K562 (cell line): ENCODE results near the gene CASP2. TPM values are rescaled to one million over a fixed set of nuclear protein-coding genes. Genes with fewer than 3 reads are reported as not detected.
A peak's percentile ranks its signal among the peaks of the same experiment; 100 is the strongest.

Source experiments
- ATF1 ChIP-seq, 2 experiments: fragments of 450-650 bp in 1 of 2; IDR thresholded peaks; 2 replicates each; pipeline ENCODE4 v1.6.1; 2016; ENCODE audit warnings: missing compliant biosample characterization in 1 of 2, missing genetic modification characterization in 1 of 2
- CREM ChIP-seq: IDR thresholded peaks from 2 replicates; pipeline ENCODE4 v1.6.1; 2014; ENCODE audit warnings: antibody characterized with exemption, low read depth
- EWSR1 ChIP-seq: fragments of 450-650 bp; IDR thresholded peaks from 2 replicates; pipeline ENCODE4 v1.6.1; 2018; ENCODE audit warnings: borderline replicate concordance, mild to moderate bottlenecking, low read depth, moderate library complexity; ENCODE audit not compliant: partially characterized antibody
- FOSL1 ChIP-seq: fragments of 200-800 bp; sonication (Bioruptor generic); conservative IDR thresholded peaks from 2 replicates; pipeline ENCODE4 v1.6.1; 2016; ENCODE audit warnings: missing genetic modification characterization, missing compliant biosample characterization
- HCFC1 ChIP-seq: IDR thresholded peaks from 2 replicates; pipeline ENCODE4 v1.6.1; 2012; ENCODE audit warnings: low read depth, low read length, improper control_type of control experiment
- KLF13 ChIP-seq: fragments of 450-650 bp; IDR thresholded peaks from 2 replicates; pipeline ENCODE4 v1.6.1; 2016; ENCODE audit warnings: missing genetic modification characterization, low read depth, mild to moderate bottlenecking, missing compliant biosample characterization, moderate library complexity, borderline replicate concordance
- MAFK ChIP-seq: IDR thresholded peaks from 2 replicates; pipeline ENCODE4 v1.6.1; 2011; ENCODE audit warnings: low read length, improper control_type of control experiment
- MLLT1 ChIP-seq, 2 experiments: fragments of 450-650 bp; IDR thresholded peaks; 2 replicates each; pipeline ENCODE4 v1.6.1; 2016
- NONO ChIP-seq, 2 experiments: fragments of 200-400 bp in 1 of 2; fragments of 450-650 bp in 1 of 2; formaldehyde crosslinking in 1 of 2; IDR thresholded peaks; 2 replicates each; pipeline ENCODE4 v1.6.1; 2017; ENCODE audit warnings: low read depth in 2 of 2, mild to moderate bottlenecking in 2 of 2, moderate library complexity in 2 of 2, low read length in 1 of 2
- PKNOX1 ChIP-seq: fragments of 450-650 bp; IDR thresholded peaks from 2 replicates; pipeline ENCODE4 v1.6.1; 2016
- SAFB2 ChIP-seq: fragments of 200-400 bp; formaldehyde crosslinking; IDR thresholded peaks from 2 replicates; pipeline ENCODE4 v1.6.1; 2018; ENCODE audit warnings: borderline replicate concordance, low read length, low read depth, moderate library complexity; ENCODE audit not compliant: severe bottlenecking
- SRSF3 ChIP-seq: fragments of 200-400 bp; formaldehyde crosslinking; IDR thresholded peaks from 2 replicates; pipeline ENCODE4 v1.6.1; 2016; ENCODE audit warnings: mild to moderate bottlenecking, low read length, moderate library complexity; ENCODE audit not compliant: insufficient read depth
- TFE3 ChIP-seq: fragments of 450-650 bp; formaldehyde crosslinking; IDR thresholded peaks from 2 replicates; pipeline ENCODE4 v1.4.0; 2020; ENCODE audit warnings: mild to moderate bottlenecking, mixed read lengths
- ZNF140 ChIP-seq: fragments of 250-450 bp; sonication (Bioruptor Pico); IDR thresholded peaks from 2 replicates; pipeline ENCODE4 v1.8.0; 2021; ENCODE audit warnings: moderate library complexity, mild to moderate bottlenecking, inconsistent platforms
- ZNF780A ChIP-seq: fragments of 250-450 bp; sonication (Bioruptor Pico); IDR thresholded peaks from 2 replicates; pipeline ENCODE4 v1.5.0; 2021; ENCODE audit warnings: mild to moderate bottlenecking
- polyA plus RNA-seq, 8 experiments: library from polyadenylated mRNA; depleted of rRNA in 4 of 8; stranded (reverse) in 5 of 8; unstranded in 3 of 8; fragments of >200 nt; fragmentation: Nextera tagmentation in 2 of 8; fragmentation: Illumina TruSeq in 1 of 8; extraction: Ambion mirVana in 2 of 8; extraction: Trizol in 1 of 8; gene quantifications; 2 replicates each; pipeline versions ENCODE4 v1.2.1 to v1.2.3, GENCODE V29; 2011 to 2014; ENCODE audit warnings: inconsistent platforms in 1 of 8, missing spikeins in 1 of 8
- total RNA-seq, 7 experiments: library from RNA; depleted of rRNA in 6 of 7; stranded (reverse); fragments of >200 nt in 6 of 7; fragmentation: Illumina TruSeq in 2 of 7; extraction: Trizol in 2 of 7; gene quantifications; 2 replicates each; pipeline versions ENCODE4 v1.2.1 to v1.2.3, GENCODE V29; 2011 to 2021; ENCODE audit warnings: low replicate concordance in 1 of 7

Gene CASP2
- total and polyA plus RNA-seq, 9 of the 15 experiments (the other 6 are each of a cell fraction or from before 2014, with no cell fraction given), result 18.8 to 64.9 (median 24.1) TPM

- TF ChIP-seq ZNF140 (CRISPR knock-in tag) (no peak), HCFC1 (no peak), EWSR1 (no peak), KLF13 (no peak), FOSL1 (tag) (peak; percentile 95), TFE3 (no peak), ZNF780A (CRISPR knock-in tag) (no peak), SRSF3 (no peak), NONO (IDR thresholded peaks at IDR 0.05; ENCODE audit: low read depth in 2 of 2, low read length in 1 of 2) (no peak), MAFK (peak; percentile 2; the same call in 1 of the 2 replicates), ATF1 (CRISPR knock-in tag; IDR thresholded peaks at IDR 0.05) (no peak), ATF1 (tag; IDR thresholded peaks at IDR 0.05) (peak; percentile 20; the same call in 1 of the 2 replicates), PKNOX1 (peak; percentile 6; the same call in 1 of the 2 replicates), MLLT1 (IDR thresholded peaks at IDR 0.05) (no peak), SAFB2 (no peak), CREM (no peak)
Observed at GRCh38 chr7:143295870-143296269, 7.7 kb downstream of the CASP2 start (continued).
